NCI-H2081 treated with DMSO at 0.1 percent for 48 hours (cell line): ENCODE data around the gene ABCC5.

Source experiments
- DNase-seq: peaks from one replicate; lab custom pipeline; 2025; lab: John Stamatoyannopoulos, UW

ABCC5 gene

GRCh38 chr3:183975981-183976662 lies 41.6 kb downstream of the ABCC5 start:
- DNase-seq, result no peak

GRCh38 chr3:183968666-183969245 lies 48.9 kb downstream of the ABCC5 start:
- no peak for DNase-seq

- no peak for DNase-seq
Measured at GRCh38 chr3:183967693-183968092, 50.0 kb downstream of the ABCC5 start.

- DNase-seq, result no peak
Measured at GRCh38 chr3:183966361-183966791, 51.3 kb downstream of the ABCC5 start.

GRCh38 chr3:183962807-183963206 lies 54.9 kb downstream of the ABCC5 start:
- DNase-seq, result no peak

GRCh38 chr3:183959214-183959613 lies 58.5 kb downstream of the ABCC5 start:
- no peak for DNase-seq

GRCh38 chr3:183958775-183959174 lies 58.9 kb downstream of the ABCC5 start:
- no peak for DNase-seq

GRCh38 chr3:183958226-183958625 lies 59.5 kb downstream of the ABCC5 start:
- DNase-seq, result no peak

- DNase-seq, result no peak
Measured at GRCh38 chr3:183954875-183955274, 62.8 kb downstream of the ABCC5 start.

GRCh38 chr3:183953471-183954070 lies 64.1 kb downstream of the ABCC5 start:
- DNase-seq, result no peak

- no peak for DNase-seq
Measured at GRCh38 chr3:183951459-183951858, 66.2 kb downstream of the ABCC5 start.

- DNase-seq, result no peak
Measured at GRCh38 chr3:183949690-183950089, 68.0 kb downstream of the ABCC5 start.

GRCh38 chr3:183946037-183946436 lies 71.6 kb downstream of the ABCC5 start:
- DNase-seq, result no peak

GRCh38 chr3:183944775-183945174 lies 72.9 kb downstream of the ABCC5 start:
- DNase-seq, result no peak

- DNase-seq, result no peak
Measured at GRCh38 chr3:183943739-183944138, 73.9 kb downstream of the ABCC5 start.

- no peak for DNase-seq
Measured at GRCh38 chr3:183941216-183941615, 76.5 kb downstream of the ABCC5 start.

GRCh38 chr3:183937601-183938286 lies 79.9 kb downstream of the ABCC5 start:
- no peak for DNase-seq

GRCh38 chr3:183933160-183933559 lies 84.5 kb downstream of the ABCC5 start:
- DNase-seq, result no peak

- DNase-seq, result no peak
Measured at GRCh38 chr3:183931881-183932280, 85.8 kb downstream of the ABCC5 start.

- DNase-seq, result no peak
Measured at GRCh38 chr3:183930086-183930485, 87.6 kb downstream of the ABCC5 start.

GRCh38 chr3:183927059-183927458 lies 90.6 kb downstream of the ABCC5 start:
- no peak for DNase-seq

GRCh38 chr3:183924956-183925355 lies 92.7 kb downstream of the ABCC5 start:
- no peak for DNase-seq

- DNase-seq, result no peak
Measured at GRCh38 chr3:183924543-183924942, 93.1 kb downstream of the ABCC5 start.
